ENCODE results near the gene CRYGN.

CRYGN gene

GRCh38 chr7:151388430-151388829 is 51.5 kb downstream of the CRYGN start:
- H3K4me3 ChIP-seq (ENCODE audit: low read depth, low read length): no peak overlapping the region
- DNase-seq (ENCODE audit: low read depth): no peak
- no peak for TF ChIP-seq MAX (IDR thresholded peaks at IDR 0.05; ENCODE audit: low read depth, low read length)
- no peak for TF ChIP-seq POLR2A (IDR thresholded peaks at IDR 0.05; ENCODE audit: extremely low read depth, insufficient read length)
- no peak for TF ChIP-seq CTCF (IDR thresholded peaks at IDR 0.05; ENCODE audit: low read depth, low read length)
- TF ChIP-seq MYC (IDR thresholded peaks at IDR 0.05; ENCODE audit: low read depth, low read length): no peak

- no peak overlapping the region for H3K4me3 ChIP-seq (ENCODE audit: low read depth, low read length)
- no peak for DNase-seq (ENCODE audit: low read depth)
- no peak for TF ChIP-seq CTCF (IDR thresholded peaks at IDR 0.05; ENCODE audit: low read depth, low read length)
- TF ChIP-seq MYC (IDR thresholded peaks at IDR 0.05; ENCODE audit: low read depth, low read length): no peak
- no peak for TF ChIP-seq MAX (IDR thresholded peaks at IDR 0.05; ENCODE audit: low read depth, low read length)
- no peak for TF ChIP-seq POLR2A (IDR thresholded peaks at IDR 0.05; ENCODE audit: extremely low read depth, insufficient read length)
These were observed 52.0 kb downstream of the CRYGN start for GRCh38 chr7:151388007-151388297.

- DNase-seq (ENCODE audit: low read depth): no peak
- no peak for TF ChIP-seq POLR2A (IDR thresholded peaks at IDR 0.05; ENCODE audit: extremely low read depth, insufficient read length)
- TF ChIP-seq CTCF (IDR thresholded peaks at IDR 0.05; ENCODE audit: low read depth, low read length): no peak
- no peak for TF ChIP-seq MAX (IDR thresholded peaks at IDR 0.05; ENCODE audit: low read depth, low read length)
- TF ChIP-seq MYC (IDR thresholded peaks at IDR 0.05; ENCODE audit: low read depth, low read length): no peak
- no peak overlapping the region for H3K4me3 ChIP-seq (ENCODE audit: low read depth, low read length)
These were observed 52.6 kb downstream of the CRYGN start for GRCh38 chr7:151387161-151388006.

GRCh38 chr7:151386301-151387160 is 53.4 kb downstream of the CRYGN start:
- no peak overlapping the region for H3K4me3 ChIP-seq (ENCODE audit: low read depth, low read length)

More at GRCh38 chr7:151386301-151387160, 53.4 kb downstream of the CRYGN start:
- no peak for TF ChIP-seq MYC (IDR thresholded peaks at IDR 0.05; ENCODE audit: low read depth, low read length)
- no peak for TF ChIP-seq CTCF (IDR thresholded peaks at IDR 0.05; ENCODE audit: low read depth, low read length)
- no peak for TF ChIP-seq POLR2A (IDR thresholded peaks at IDR 0.05; ENCODE audit: extremely low read depth, insufficient read length)
- TF ChIP-seq MAX (IDR thresholded peaks at IDR 0.05; ENCODE audit: low read depth, low read length): no peak
- no peak for DNase-seq (ENCODE audit: low read depth)
